ENCODE data around the gene CCDC6.

DNA sequence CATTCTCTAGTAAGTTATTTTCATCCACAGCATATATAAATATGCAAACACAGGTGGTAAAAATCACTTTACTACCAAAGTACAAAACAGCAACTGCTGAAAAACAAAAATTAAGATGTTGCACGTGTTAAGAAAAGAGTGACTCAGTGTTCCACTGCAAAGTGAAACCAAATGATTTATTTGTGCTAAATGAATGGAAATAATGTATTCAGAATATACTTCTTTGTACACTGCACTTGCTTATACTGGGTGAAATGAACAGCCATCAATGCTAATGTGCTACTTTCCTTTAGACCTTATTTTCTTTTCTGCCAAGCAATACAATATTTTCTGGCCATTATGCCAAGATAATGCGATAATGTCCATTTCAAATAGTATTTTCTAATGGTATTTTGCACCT lies 114.8 kb downstream of the CCDC6 start:
- TF ChIP-seq NFIC (IDR thresholded peaks at IDR 0.05), result no peak
- TF ChIP-seq HNRNPLL (IDR thresholded peaks at IDR 0.05; ENCODE audit: low read depth, low read length, poor library complexity, severe bottlenecking), result no peak
- no peak for TF ChIP-seq ZZZ3 (IDR thresholded peaks at IDR 0.05)
- TF ChIP-seq, protein P1, sequence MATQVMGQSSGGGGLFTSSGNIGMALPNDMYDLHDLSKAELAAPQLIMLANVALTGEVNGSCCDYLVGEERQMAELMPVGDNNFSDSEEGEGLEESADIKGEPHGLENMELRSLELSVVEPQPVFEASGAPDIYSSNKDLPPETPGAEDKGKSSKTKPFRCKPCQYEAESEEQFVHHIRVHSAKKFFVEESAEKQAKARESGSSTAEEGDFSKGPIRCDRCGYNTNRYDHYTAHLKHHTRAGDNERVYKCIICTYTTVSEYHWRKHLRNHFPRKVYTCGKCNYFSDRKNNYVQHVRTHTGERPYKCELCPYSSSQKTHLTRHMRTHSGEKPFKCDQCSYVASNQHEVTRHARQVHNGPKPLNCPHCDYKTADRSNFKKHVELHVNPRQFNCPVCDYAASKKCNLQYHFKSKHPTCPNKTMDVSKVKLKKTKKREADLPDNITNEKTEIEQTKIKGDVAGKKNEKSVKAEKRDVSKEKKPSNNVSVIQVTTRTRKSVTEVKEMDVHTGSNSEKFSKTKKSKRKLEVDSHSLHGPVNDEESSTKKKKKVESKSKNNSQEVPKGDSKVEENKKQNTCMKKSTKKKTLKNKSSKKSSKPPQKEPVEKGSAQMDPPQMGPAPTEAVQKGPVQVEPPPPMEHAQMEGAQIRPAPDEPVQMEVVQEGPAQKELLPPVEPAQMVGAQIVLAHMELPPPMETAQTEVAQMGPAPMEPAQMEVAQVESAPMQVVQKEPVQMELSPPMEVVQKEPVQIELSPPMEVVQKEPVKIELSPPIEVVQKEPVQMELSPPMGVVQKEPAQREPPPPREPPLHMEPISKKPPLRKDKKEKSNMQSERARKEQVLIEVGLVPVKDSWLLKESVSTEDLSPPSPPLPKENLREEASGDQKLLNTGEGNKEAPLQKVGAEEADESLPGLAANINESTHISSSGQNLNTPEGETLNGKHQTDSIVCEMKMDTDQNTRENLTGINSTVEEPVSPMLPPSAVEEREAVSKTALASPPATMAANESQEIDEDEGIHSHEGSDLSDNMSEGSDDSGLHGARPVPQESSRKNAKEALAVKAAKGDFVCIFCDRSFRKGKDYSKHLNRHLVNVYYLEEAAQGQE (IDR thresholded peaks at IDR 0.05; ENCODE audit: borderline replicate concordance), result no peak
- TF ChIP-seq, protein P1 (CRISPR knock-in tag; IDR thresholded peaks at IDR 0.05; ENCODE audit: low read depth), result no peak
- TF ChIP-seq, protein P2, sequence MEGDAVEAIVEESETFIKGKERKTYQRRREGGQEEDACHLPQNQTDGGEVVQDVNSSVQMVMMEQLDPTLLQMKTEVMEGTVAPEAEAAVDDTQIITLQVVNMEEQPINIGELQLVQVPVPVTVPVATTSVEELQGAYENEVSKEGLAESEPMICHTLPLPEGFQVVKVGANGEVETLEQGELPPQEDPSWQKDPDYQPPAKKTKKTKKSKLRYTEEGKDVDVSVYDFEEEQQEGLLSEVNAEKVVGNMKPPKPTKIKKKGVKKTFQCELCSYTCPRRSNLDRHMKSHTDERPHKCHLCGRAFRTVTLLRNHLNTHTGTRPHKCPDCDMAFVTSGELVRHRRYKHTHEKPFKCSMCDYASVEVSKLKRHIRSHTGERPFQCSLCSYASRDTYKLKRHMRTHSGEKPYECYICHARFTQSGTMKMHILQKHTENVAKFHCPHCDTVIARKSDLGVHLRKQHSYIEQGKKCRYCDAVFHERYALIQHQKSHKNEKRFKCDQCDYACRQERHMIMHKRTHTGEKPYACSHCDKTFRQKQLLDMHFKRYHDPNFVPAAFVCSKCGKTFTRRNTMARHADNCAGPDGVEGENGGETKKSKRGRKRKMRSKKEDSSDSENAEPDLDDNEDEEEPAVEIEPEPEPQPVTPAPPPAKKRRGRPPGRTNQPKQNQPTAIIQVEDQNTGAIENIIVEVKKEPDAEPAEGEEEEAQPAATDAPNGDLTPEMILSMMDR (IDR thresholded peaks at IDR 0.05 in 2 of 3, conservative IDR thresholded peaks at IDR 0.05 in 1 of 3; ENCODE audit: insufficient read depth in 2 of 3, low read depth in 1 of 3, low read length in 3 of 3), result no peak
- TF ChIP-seq, protein P3, sequence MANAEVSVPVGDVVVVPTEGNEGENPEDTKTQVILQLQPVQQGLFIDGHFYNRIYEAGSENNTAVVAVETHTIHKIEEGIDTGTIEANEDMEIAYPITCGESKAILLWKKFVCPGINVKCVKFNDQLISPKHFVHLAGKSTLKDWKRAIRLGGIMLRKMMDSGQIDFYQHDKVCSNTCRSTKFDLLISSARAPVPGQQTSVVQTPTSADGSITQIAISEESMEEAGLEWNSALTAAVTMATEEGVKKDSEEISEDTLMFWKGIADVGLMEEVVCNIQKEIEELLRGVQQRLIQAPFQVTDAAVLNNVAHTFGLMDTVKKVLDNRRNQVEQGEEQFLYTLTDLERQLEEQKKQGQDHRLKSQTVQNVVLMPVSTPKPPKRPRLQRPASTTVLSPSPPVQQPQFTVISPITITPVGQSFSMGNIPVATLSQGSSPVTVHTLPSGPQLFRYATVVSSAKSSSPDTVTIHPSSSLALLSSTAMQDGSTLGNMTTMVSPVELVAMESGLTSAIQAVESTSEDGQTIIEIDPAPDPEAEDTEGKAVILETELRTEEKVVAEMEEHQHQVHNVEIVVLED (CRISPR knock-in tag; IDR thresholded peaks at IDR 0.05), result no peak
- TF ChIP-seq MYC (IDR thresholded peaks at IDR 0.05; ENCODE audit: low read depth, low read length), result no peak
- no peak for TF ChIP-seq MYC (CRISPR knock-in tag; IDR thresholded peaks at IDR 0.05; ENCODE audit: borderline replicate concordance, low read depth)
- TF ChIP-seq TEAD1 (CRISPR knock-in tag; IDR thresholded peaks at IDR 0.05), result no peak
- TF ChIP-seq, protein P4, sequence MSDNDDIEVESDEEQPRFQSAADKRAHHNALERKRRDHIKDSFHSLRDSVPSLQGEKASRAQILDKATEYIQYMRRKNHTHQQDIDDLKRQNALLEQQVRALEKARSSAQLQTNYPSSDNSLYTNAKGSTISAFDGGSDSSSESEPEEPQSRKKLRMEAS (CRISPR knock-in tag; IDR thresholded peaks at IDR 0.05), result no peak
- TF ChIP-seq, protein P5, sequence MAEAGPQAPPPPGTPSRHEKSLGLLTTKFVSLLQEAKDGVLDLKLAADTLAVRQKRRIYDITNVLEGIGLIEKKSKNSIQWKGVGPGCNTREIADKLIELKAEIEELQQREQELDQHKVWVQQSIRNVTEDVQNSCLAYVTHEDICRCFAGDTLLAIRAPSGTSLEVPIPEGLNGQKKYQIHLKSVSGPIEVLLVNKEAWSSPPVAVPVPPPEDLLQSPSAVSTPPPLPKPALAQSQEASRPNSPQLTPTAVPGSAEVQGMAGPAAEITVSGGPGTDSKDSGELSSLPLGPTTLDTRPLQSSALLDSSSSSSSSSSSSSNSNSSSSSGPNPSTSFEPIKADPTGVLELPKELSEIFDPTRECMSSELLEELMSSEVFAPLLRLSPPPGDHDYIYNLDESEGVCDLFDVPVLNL (CRISPR knock-in tag; IDR thresholded peaks at IDR 0.05; ENCODE audit: low read depth), result no peak
